GM12891 (cell line): ENCODE results near the gene PEMT.

Experiments used
- POLR2A ChIP-seq: IDR thresholded peaks from 2 replicates; pipeline ENCODE4 v1.6.1; 2011; ENCODE audit warnings: low read depth, low read length, control low read depth
- POLR2AphosphoS5 ChIP-seq: IDR thresholded peaks from 2 replicates; pipeline ENCODE4 v1.6.1; 2011; ENCODE audit warnings: low read depth, low read length, control low read depth

DNA sequence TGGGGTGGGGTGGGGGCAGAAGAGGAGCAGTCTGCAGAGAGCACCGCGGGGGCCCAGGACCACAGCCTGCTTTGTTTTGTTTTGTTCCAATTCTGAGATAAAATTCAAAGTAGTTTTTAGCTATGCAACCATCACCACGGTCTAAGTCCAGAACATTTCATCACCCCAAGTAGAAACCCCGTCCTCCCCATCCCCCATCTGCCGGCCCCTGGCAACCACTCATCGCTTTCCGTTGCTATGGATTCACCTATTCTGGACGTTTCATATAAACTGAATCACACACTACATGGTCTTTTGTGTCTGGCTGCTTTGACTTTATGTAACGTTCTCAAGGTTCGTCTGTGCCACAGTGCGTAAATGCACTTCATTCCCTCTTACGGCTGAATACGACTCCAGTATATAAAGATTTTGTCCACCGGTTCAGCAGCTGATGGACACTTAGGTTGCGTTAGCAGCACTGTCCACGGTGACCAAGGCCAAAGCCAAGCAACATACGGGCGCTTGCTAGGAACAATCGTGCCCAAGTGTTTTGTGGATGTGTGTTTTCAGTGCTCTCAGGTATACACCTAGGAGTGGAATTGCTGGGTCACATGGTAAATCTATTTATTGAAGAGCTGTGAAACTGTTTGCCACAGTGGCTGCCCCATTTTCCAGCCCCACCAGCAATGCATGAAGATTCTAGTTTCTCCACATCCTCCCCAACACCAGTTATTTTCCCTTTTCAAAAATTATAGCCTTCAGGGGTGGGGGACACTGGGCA is 67.6 kb downstream of the PEMT start:
- TF ChIP-seq POLR2AphosphoS5 = no peak
- no peak for TF ChIP-seq POLR2A
